IMR-90 (cell line): ENCODE data around the gene GPLD1. TPM values are rescaled to one million over a fixed set of nuclear protein-coding genes. Genes with fewer than 3 reads are reported as not detected.

ENCODE experiments used
- ATAC-seq: fragments of 200-7000 bp; cut with Tn5 transposase; 2 replicates; pipeline ENCODE4 v1.9.1; 2020; ENCODE audit warnings: low read depth, mild to moderate bottlenecking, moderate library complexity
- BruUV-seq: library from RNA; stranded (reverse); fragments of 400-500 nt; replicated peaks from 2 replicates; lab custom pipeline; 2021; lab: Mats Ljungman, UMichigan
- CTCF ChIA-PET: fragments of 300-600 bp; formaldehyde crosslinking; extraction: SDS; loops from one replicate; lab custom pipeline; 2021; ENCODE audit warnings: antibody characterized with exemption; lab: Yijun Ruan, JAX
- POLR2A ChIA-PET: fragments of 300-600 bp; sonication (Branson Sonifier 250); formaldehyde crosslinking; loops from one replicate; lab custom pipeline; 2022; ENCODE audit warnings: antibody characterized with exemption; ENCODE audit not compliant: unreplicated experiment; lab: Charles Lee
- DNase-seq: peaks from one replicate; pipeline ENCODE4 v3.0.0; 2013
- H2AFZ ChIP-seq: replicated peaks from 2 replicates; pipeline ENCODE3; 2013; ENCODE audit warnings: low read length, mild to moderate bottlenecking; ENCODE audit not compliant: poor library complexity
- H2AK5ac ChIP-seq: 2 replicates; pipeline ENCODE4 v1.6.1; 2013; ENCODE audit warnings: low read depth, low read length, inconsistent platforms
- H2AK9ac ChIP-seq: replicated peaks from 2 replicates; pipeline ENCODE3; 2013; ENCODE audit warnings: mild to moderate bottlenecking, low read depth, low read length, moderate library complexity; ENCODE audit not compliant: poor library complexity
- H2BK120ac ChIP-seq: 2 replicates; pipeline ENCODE4 v1.6.1; 2013; ENCODE audit warnings: low read depth, low read length, inconsistent platforms
- H2BK15ac ChIP-seq: 3 replicates; pipeline ENCODE4 v1.6.1; 2013; ENCODE audit warnings: low read depth, low read length, inconsistent platforms
- H2BK20ac ChIP-seq: 2 replicates; pipeline ENCODE4 v1.6.1; 2013; ENCODE audit warnings: low read depth, mild to moderate bottlenecking, inconsistent platforms, low read length, moderate library complexity
- H2BK5ac ChIP-seq: 2 replicates; pipeline ENCODE4 v1.6.1; 2013; ENCODE audit warnings: mild to moderate bottlenecking, low read depth, low read length, inconsistent platforms; ENCODE audit not compliant: poor library complexity, severe bottlenecking
- H3K14ac ChIP-seq: replicated peaks from 2 replicates; pipeline ENCODE4 v1.6.1; 2013; ENCODE audit warnings: low read depth, low read length, inconsistent platforms
- H3K18ac ChIP-seq: 2 replicates; pipeline ENCODE4 v1.6.1; 2013; ENCODE audit warnings: low read depth, low read length, control low read depth
- H3K23ac ChIP-seq: 2 replicates; pipeline ENCODE4 v1.6.1; 2013; ENCODE audit warnings: low read depth, low read length, inconsistent platforms
- H3K27ac ChIP-seq: 2 replicates; pipeline ENCODE4 v1.5.1; 2013; ENCODE audit warnings: mild to moderate bottlenecking, control low read depth, low read length; ENCODE audit not compliant: insufficient read depth
- H3K27me3 ChIP-seq: 2 replicates; pipeline ENCODE4 v1.6.1; 2013; ENCODE audit warnings: low read length; ENCODE audit not compliant: control insufficient read depth, insufficient read depth
- H3K36me3 ChIP-seq: 2 replicates; pipeline ENCODE4 v1.6.1; 2013; ENCODE audit warnings: low read length, mixed read lengths; ENCODE audit not compliant: control insufficient read depth, insufficient read depth
- H3K4ac ChIP-seq: 2 replicates; pipeline ENCODE4 v1.6.1; 2013; ENCODE audit warnings: low read depth, low read length, inconsistent platforms
- H3K4me1 ChIP-seq: 2 replicates; pipeline ENCODE4 v1.6.1; 2013; ENCODE audit warnings: low read length, mixed read lengths; ENCODE audit not compliant: control insufficient read depth, insufficient read depth
- H3K4me2 ChIP-seq: 2 replicates; pipeline ENCODE4 v1.6.1; 2013; ENCODE audit warnings: low read depth, mild to moderate bottlenecking, control low read depth, low read length, moderate library complexity
- H3K4me3 ChIP-seq: 2 replicates; pipeline ENCODE4 v1.5.1; 2013; ENCODE audit warnings: low read depth, mild to moderate bottlenecking, control low read depth, low read length, moderate library complexity; ENCODE audit not compliant: insufficient read depth
- H3K56ac ChIP-seq: 2 replicates; pipeline ENCODE4 v1.6.1; 2013; ENCODE audit warnings: low read length, inconsistent platforms; ENCODE audit not compliant: insufficient read depth; ENCODE audit errors: extremely low read depth
- H3K79me1 ChIP-seq, 2 experiments: 2 replicates each; pipeline ENCODE4 v1.6.1; 2013; ENCODE audit warnings: low read length in 2 of 2, inconsistent platforms in 1 of 2, low read depth in 1 of 2
- H3K9ac ChIP-seq: 2 replicates; pipeline ENCODE4 v1.6.1; 2013; ENCODE audit warnings: low read depth, low read length, control low read depth
- H3K9me1 ChIP-seq: 2 replicates; pipeline ENCODE4 v1.6.1; 2013; ENCODE audit warnings: low read length, inconsistent platforms; ENCODE audit not compliant: insufficient read depth
- H3K9me3 ChIP-seq: 2 replicates; pipeline ENCODE4 v1.6.1; 2013; ENCODE audit warnings: low read length; ENCODE audit not compliant: control insufficient read depth, insufficient read depth
- H4K20me1 ChIP-seq: 2 replicates; pipeline ENCODE4 v1.6.1; 2013; ENCODE audit warnings: low read length, inconsistent platforms; ENCODE audit not compliant: insufficient read depth
- H4K5ac ChIP-seq: 2 replicates; pipeline ENCODE4 v1.6.1; 2013; ENCODE audit warnings: mild to moderate bottlenecking, low read depth, low read length, control low read depth
- H4K8ac ChIP-seq, 2 experiments: 2 replicates each; pipeline ENCODE4 v1.6.1; 2013; ENCODE audit warnings: low read depth in 2 of 2, low read length in 2 of 2, control low read depth in 1 of 2, inconsistent platforms in 1 of 2
- H4K91ac ChIP-seq: 2 replicates; pipeline ENCODE4 v1.6.1; 2013; ENCODE audit warnings: low read depth, low read length, inconsistent platforms; ENCODE audit not compliant: insufficient read depth
- BHLHE40 ChIP-seq: fragments of 150-350 bp; IDR thresholded peaks from 2 replicates; pipeline ENCODE4 v1.6.1; 2016; ENCODE audit warnings: mild to moderate bottlenecking, low read depth, low read length
- CEBPB ChIP-seq: IDR thresholded peaks from 2 replicates; pipeline ENCODE4 v1.6.1; 2012; ENCODE audit warnings: low read depth, low read length, improper control_type of control experiment
- CHD1 ChIP-seq: IDR thresholded peaks from 2 replicates; pipeline ENCODE4 v1.6.1; 2012; ENCODE audit warnings: low read depth, low read length, improper control_type of control experiment
- FOS ChIP-seq: fragments of 150-350 bp; IDR thresholded peaks from 2 replicates; pipeline ENCODE4 v1.6.1; 2016; ENCODE audit warnings: low read depth, low read length
- MAZ ChIP-seq: IDR thresholded peaks from 2 replicates; pipeline ENCODE4 v1.6.1; 2012; ENCODE audit warnings: low read depth, mild to moderate bottlenecking, low read length, improper control_type of control experiment, moderate library complexity, borderline replicate concordance
- MXI1 ChIP-seq: IDR thresholded peaks from 2 replicates; pipeline ENCODE4 v1.6.1; 2012; ENCODE audit warnings: low read depth, mild to moderate bottlenecking, low read length, moderate library complexity, borderline replicate concordance
- POLR2A ChIP-seq: IDR thresholded peaks from 2 replicates; pipeline ENCODE4 v1.6.1; 2012; ENCODE audit warnings: mild to moderate bottlenecking, low read depth, low read length
- RAD21 ChIP-seq: IDR thresholded peaks from 2 replicates; pipeline ENCODE4 v1.6.1; 2012; ENCODE audit warnings: low read length, improper control_type of control experiment
- RCOR1 ChIP-seq: IDR thresholded peaks from 2 replicates; pipeline ENCODE4 v1.6.1; 2012; ENCODE audit warnings: mild to moderate bottlenecking, low read length, improper control_type of control experiment; ENCODE audit not compliant: insufficient replicate concordance
- RFX5 ChIP-seq: IDR thresholded peaks from 2 replicates; pipeline ENCODE4 v1.8.0; 2012; ENCODE audit warnings: low read depth, mild to moderate bottlenecking, low read length, moderate library complexity
- SMC3 ChIP-seq: fragments of 150-350 bp; IDR thresholded peaks from 2 replicates; pipeline ENCODE4 v1.6.1; 2016; ENCODE audit warnings: low read depth, mild to moderate bottlenecking, antibody characterized with exemption, low read length, moderate library complexity
- USF2 ChIP-seq: fragments of 150-350 bp; IDR thresholded peaks from 2 replicates; pipeline ENCODE4 v1.6.1; 2017; ENCODE audit warnings: mild to moderate bottlenecking, antibody characterized with exemption, low read length, low read depth
- WGBS, 2 experiments: methylation state at CpG; one replicate each; pipeline versions ENCODE4 v1.1.5 to v1.1.7; 2013; ENCODE audit warnings: missing lambda C conversion rate in 2 of 2; ENCODE audit not compliant: insufficient read length in 1 of 2; ENCODE audit errors: extremely low coverage in 2 of 2; 5-methylcytosine and 5-hydroxymethylcytosine counted together
- dilution Hi-C: fragments of 300-500 bp; cut with HindIII; formaldehyde crosslinking; loops from one replicate; pipeline ENCODE4 v1.14.3; 2018; ENCODE audit warnings: low sequenced_read_pairs; ENCODE audit not compliant: unreplicated experiment
- in situ Hi-C: fragments of 300-500 bp; cut with MboI; formaldehyde crosslinking; loops from 3 replicates; pipeline ENCODE4 v1.14.3; 2019; ENCODE audit warnings: low sequenced_read_pairs, inconsistent platforms, mixed read lengths
- intact Hi-C: fragments of 100-400 bp; cut with micrococcal nuclease; formaldehyde crosslinking; loops from 2 replicates; pipeline ENCODE4 v1.10.0; 2022
- polyA plus RNA-seq, 3 experiments: library from polyadenylated mRNA; depleted of rRNA; stranded (reverse); fragments of >200 nt; gene quantifications; 2 replicates each; pipeline ENCODE4 v1.2.3, GENCODE V29; 2012; ENCODE audit warnings: low replicate concordance in 1 of 3
- total RNA-seq: library from RNA; depleted of rRNA; stranded (reverse); fragments of >200 nt; gene quantifications from 2 replicates; pipeline ENCODE4 v1.2.3, GENCODE V29; 2012

The GPLD1 gene
- total and polyA plus RNA-seq, 2 of the 4 experiments (the other 2 are of a cell fraction): 0.05 to 0.18 TPM

- in situ Hi-C loops: no loop called here
- H2AK9ac ChIP-seq: no peak overlapping the region
- no peak overlapping the region for H3K27ac ChIP-seq
- ChIA-PET POLR2A (no interaction called here), CTCF (interaction anchor here (0.5 to 0.6 kb wide), 2 partner anchors 33 to 654 kb away, joined by 3 read pairs; no protein-coding TSS in a partner anchor)
- no peak overlapping the region for H3K14ac ChIP-seq
- H3K18ac ChIP-seq: no peak overlapping the region
- H4K5ac ChIP-seq: no peak overlapping the region
- no peak overlapping the region for H3K4ac ChIP-seq
- no peak overlapping the region for H2BK5ac ChIP-seq
- no peak overlapping the region for H2BK120ac ChIP-seq
- no TSS peak for BruUV-seq
- no peaks in the 10 kb centered on the region for H3K9me1 ChIP-seq
- WGBS, 2 experiments: no CpG with 5 or more reads among the region's 5 CpGs
- H3K4me2 ChIP-seq: no peak overlapping the region
- no peaks in the 10 kb centered on the region for H3K36me3 ChIP-seq
- 0 out of 2 replicates have a peak, but pooled peaks cover 1% of the 10 kb centered on the region for H3K27me3 ChIP-seq
- no peak overlapping the region for H4K91ac ChIP-seq
- H3K56ac ChIP-seq: no peak overlapping the region
- no peaks in the 10 kb centered on the region for H3K4me1 ChIP-seq
- dilution Hi-C loops: no loop called here
- TF ChIP-seq CEBPB (no peak), MAZ (no peak), SMC3 (no peak), RAD21 (no peak), USF2 (no peak), RCOR1 (no peak), POLR2A (no peak), BHLHE40 (no peak), MXI1 (no peak), RFX5 (no peak), FOS (no peak), CHD1 (no peak)
- DNase-seq: no peak
- ATAC-seq: no peak
- no peak overlapping the region for H4K8ac ChIP-seq
- no peak overlapping the region for H3K4me3 ChIP-seq
- H3K9ac ChIP-seq: no peak overlapping the region
- H4K20me1 ChIP-seq: no peaks in the 10 kb centered on the region
- H2AK5ac ChIP-seq: no peak overlapping the region
- no peak overlapping the region for H2BK15ac ChIP-seq
- intact Hi-C loops: no loop called here
- H2BK20ac ChIP-seq: no peak overlapping the region
- no peaks in the 10 kb centered on the region for H3K9me3 ChIP-seq
- H3K23ac ChIP-seq: no peak overlapping the region
- H3K79me1 ChIP-seq: no peaks in the 10 kb centered on the region
- no peak overlapping the region for H2AFZ ChIP-seq
Measured at GRCh38 chr6:24534329-24534728, 45.0 kb upstream of the GPLD1 start.
